VCaP (cell line): ENCODE data around the gene FAM210A.

Source experiments
- H3K27ac ChIP-seq: fragments of 450-650 bp; 2 replicates; pipeline ENCODE4 v1.5.1; 2017
- TF ChIP-seq, protein P1 (sequence below): fragments of 450-650 bp; conservative IDR thresholded peaks from 2 replicates; pipeline ENCODE4 v1.5.1; 2017; ENCODE audit warnings: mild to moderate bottlenecking, moderate library complexity

The FAM210A gene

DNA sequence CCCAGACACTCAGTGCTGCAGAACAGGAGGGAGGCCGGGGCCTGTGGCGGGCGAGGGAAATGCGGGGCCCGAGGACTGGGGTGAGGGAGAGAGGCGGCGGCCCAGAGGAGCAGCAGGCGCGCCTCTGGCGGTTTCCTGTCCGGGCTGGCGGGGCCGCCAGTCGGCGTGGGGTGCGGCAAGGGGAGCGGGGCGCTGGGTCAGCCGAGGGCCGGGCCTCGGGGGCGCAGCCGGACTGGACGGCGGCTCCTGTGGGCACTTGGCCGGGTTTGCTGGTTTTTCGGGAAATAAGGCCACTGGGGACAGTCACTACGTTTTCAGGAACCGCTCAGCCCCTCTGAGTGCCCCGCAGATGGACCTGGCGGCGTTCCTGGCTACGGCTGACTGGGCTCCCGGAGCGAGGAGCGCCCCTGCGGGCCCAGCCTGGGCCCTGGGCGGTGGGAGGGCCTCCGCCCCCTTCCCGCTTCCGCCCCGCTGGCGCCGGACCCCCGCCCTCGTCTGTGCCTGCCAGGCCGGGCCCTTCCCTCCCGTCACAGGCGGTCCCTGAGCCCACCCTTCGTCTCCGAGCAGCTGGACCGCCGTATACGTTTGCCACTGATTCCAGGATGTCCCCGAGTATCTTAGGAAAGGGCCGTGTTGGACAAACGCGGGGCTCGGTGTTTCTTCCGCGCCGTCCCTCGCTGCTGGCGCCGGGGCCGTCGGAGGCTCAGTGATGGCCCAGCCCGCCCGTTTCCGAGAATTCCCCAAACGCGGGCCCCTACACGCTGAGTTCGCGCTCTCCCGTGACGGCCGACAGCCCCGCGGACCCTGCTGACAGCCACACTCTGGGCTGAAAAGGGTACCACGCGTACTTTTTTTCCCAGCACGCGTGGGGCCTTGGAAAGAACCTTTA lies 84.6 kb downstream of the FAM210A start:
- no peak overlapping the region for H3K27ac ChIP-seq
- TF ChIP-seq, protein P1, sequence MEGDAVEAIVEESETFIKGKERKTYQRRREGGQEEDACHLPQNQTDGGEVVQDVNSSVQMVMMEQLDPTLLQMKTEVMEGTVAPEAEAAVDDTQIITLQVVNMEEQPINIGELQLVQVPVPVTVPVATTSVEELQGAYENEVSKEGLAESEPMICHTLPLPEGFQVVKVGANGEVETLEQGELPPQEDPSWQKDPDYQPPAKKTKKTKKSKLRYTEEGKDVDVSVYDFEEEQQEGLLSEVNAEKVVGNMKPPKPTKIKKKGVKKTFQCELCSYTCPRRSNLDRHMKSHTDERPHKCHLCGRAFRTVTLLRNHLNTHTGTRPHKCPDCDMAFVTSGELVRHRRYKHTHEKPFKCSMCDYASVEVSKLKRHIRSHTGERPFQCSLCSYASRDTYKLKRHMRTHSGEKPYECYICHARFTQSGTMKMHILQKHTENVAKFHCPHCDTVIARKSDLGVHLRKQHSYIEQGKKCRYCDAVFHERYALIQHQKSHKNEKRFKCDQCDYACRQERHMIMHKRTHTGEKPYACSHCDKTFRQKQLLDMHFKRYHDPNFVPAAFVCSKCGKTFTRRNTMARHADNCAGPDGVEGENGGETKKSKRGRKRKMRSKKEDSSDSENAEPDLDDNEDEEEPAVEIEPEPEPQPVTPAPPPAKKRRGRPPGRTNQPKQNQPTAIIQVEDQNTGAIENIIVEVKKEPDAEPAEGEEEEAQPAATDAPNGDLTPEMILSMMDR: no peak

- TF ChIP-seq, protein P1: no peak
Measured at GRCh38 chr18:13640266-13640860, 86.0 kb downstream of the FAM210A start.

DNA sequence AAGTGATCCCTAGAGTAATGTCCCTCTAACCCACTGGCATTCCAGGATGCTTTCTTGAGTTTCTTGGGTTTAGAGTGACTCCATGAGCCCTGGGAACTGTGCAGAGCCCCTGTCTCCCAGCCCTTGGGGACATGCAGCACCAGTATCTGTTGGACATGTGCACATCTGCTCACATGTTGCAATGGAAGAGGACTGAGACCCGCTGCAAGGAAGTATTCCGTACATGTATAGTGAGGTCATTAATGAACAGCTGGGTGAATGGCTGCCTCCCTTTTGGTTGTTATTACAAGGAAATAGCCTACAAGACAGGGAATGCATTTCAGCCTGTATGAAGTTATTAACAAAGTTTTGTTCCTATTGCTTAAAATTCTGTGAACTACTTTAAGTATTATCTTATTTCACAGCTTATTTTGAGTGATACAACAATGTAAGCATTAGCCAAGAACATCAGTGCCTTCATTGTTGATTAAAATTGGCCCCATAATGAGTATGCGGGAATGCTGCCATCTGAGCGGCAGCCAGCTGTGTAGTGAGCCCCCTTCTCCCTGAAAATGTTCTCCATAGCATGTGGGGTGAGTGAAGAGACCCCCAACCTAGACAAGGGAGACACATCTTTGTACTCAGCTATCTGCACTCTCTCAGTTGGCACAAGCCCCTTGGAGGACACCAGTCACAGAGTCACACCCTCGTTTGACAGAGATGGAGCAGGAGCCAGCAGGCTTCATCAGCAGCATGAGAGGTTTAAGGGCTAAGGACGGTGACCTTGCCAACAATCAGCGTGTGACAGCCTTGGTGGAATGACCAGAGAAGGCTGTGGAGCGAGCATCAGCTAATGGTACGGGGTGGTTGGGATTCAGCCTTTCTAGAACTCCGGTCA lies 87.4 kb downstream of the FAM210A start:
- H3K27ac ChIP-seq: no peak overlapping the region
- TF ChIP-seq, protein P1: no peak

More at GRCh38 chr18:13640266-13640860, 86.0 kb downstream of the FAM210A start:
- no peak overlapping the region for H3K27ac ChIP-seq

DNA sequence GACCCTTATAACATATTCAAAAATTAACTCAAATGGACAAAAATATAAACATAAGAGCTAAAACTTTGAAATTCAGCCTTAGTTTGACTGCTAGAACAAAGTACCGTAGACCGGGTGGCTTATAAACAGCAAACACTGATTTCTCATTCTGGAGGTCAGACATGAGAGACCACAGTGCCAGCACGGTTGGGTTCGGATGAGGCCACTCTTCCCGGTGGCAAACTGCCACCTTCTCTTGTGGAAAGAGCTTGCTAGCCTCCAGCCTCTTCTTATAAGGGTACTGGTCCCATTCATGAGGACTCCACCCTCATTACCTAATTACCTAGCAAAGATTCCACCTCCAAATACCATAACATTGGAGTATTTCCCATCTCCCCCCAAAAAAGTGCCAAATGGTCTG lies 91.3 kb downstream of the FAM210A start:
- TF ChIP-seq, protein P1: no peak
- no peak overlapping the region for H3K27ac ChIP-seq

GRCh38 chr18:13633700-13634099 lies 92.7 kb downstream of the FAM210A start:
- H3K27ac ChIP-seq: no peak overlapping the region
- TF ChIP-seq, protein P1: no peak

DNA sequence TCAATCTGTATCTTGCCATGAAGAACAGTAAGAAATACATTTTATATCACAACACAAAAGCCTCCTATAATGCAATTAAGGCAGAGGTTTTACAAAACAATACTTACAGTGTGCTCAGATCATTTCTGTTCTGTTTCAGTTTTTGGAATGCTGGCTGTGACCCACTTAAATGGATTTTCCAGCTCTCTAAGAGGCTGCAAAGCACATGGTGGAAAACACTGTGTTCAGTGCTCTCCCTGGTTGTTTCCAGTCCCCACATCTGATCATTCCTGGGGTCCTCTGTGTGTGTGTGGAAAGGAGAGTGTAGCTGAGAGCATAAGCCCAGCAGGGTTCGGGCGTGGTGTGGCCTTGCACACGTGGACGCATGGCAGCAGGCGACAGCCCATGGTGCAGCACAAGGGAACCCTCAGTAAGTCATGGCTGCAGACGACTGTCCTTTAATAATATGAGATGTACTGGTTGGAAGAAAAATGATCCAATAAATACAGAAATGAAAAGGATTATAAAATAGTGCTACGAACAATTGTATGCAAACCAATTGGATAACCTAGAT lies 95.6 kb downstream of the FAM210A start:
- no peak overlapping the region for H3K27ac ChIP-seq
- TF ChIP-seq, protein P1: no peak
